ENCODE data around the gene CLIC5.

DNA sequence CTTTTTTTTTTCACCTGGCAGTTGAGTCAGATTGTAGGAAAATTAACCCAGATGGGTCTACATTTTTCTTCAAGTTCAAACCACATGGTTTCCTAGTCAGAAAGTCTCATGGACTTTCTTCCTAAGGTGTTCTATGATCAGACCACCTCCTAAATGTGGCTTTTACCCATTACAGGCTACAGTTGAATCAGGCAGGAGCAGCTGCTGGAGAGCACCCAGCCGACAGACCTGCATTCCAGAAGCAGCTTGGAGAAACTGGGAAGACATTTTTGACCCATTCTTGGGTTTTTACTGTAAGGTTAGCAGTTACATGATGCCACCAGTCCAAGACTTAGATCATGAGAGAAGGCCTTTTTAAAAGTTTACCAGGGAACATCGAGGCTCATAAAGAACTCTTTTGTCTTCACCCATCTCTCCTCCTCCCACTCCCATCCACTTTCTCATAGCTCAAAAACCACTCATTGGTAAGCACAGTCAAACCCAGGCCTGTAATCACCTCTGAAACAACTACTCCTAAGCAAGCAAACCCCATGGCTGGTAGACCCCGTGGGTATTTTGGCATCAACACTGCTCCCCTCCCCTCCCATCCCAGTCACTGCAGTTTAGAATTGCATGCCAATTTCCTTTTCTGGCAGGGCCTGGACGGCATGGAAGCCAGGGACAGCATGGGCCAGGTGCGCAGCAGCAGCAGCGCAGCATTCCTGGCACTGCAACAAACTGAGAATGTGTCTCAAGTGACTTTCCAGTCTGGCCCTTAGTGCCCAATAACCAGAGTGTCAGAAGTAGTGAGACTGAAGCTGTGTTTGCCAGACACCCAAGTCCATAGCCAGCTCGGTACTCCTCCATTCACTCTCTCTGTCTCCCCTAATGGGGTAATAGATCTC lies 113.7 kb downstream of the CLIC5 start:
- TF ChIP-seq CTCF (IDR thresholded peaks at IDR 0.05; ENCODE audit: low read length): no peak
- TF ChIP-seq EZH2 (IDR thresholded peaks at IDR 0.05; ENCODE audit: borderline replicate concordance, low read length): no peak
